HL-60 (cell line): ENCODE data around the gene TMEM79.

Experiments used
- DNase-seq, 2 experiments: peaks; one replicate each; pipeline ENCODE4 v3.0.0-alpha.2; 2010 to 2020; ENCODE audit warnings: low read depth in 1 of 2, low spot score in 1 of 2
- H3K27ac ChIP-seq: fragments of 250-450 bp; sonication (Bioruptor Pico); replicated peaks from 2 replicates; pipeline ENCODE4 v1.5.1; 2020; ENCODE audit warnings: mild to moderate bottlenecking, moderate library complexity
- H3K27me3 ChIP-seq: fragments of 250-450 bp; sonication (Bioruptor Pico); 2 replicates; pipeline ENCODE4 v1.5.1; 2021; ENCODE audit warnings: mild to moderate bottlenecking, moderate library complexity; ENCODE audit not compliant: insufficient read depth, poor library complexity, severe bottlenecking
- H3K4me3 ChIP-seq: replicated peaks from 2 replicates; pipeline ENCODE4 v1.5.1; 2011; ENCODE audit warnings: mild to moderate bottlenecking, control low read depth, low read length; ENCODE audit not compliant: insufficient read depth
- GABPA ChIP-seq: IDR thresholded peaks from 2 replicates; pipeline ENCODE4 v1.6.1; 2012; ENCODE audit warnings: low read depth
- POLR2AphosphoS5 ChIP-seq: IDR thresholded peaks from 2 replicates; pipeline ENCODE4 v1.6.1; 2012; ENCODE audit warnings: low read depth
- SPI1 ChIP-seq: IDR thresholded peaks from 2 replicates; pipeline ENCODE4 v1.6.1; 2012; ENCODE audit warnings: low read depth, mild to moderate bottlenecking, borderline replicate concordance
- TF ChIP-seq, protein P1 (sequence below): IDR thresholded peaks from one replicate; pipeline ENCODE4 v1.5.1; 2011; ENCODE audit warnings: low read length, control low read depth, inconsistent platforms; ENCODE audit not compliant: insufficient read depth
- TF ChIP-seq, protein P2 (sequence below): IDR thresholded peaks from 2 replicates; pipeline ENCODE4 v1.6.1; 2012; ENCODE audit warnings: low read depth; ENCODE audit not compliant: insufficient replicate concordance

The TMEM79 gene

DNA sequence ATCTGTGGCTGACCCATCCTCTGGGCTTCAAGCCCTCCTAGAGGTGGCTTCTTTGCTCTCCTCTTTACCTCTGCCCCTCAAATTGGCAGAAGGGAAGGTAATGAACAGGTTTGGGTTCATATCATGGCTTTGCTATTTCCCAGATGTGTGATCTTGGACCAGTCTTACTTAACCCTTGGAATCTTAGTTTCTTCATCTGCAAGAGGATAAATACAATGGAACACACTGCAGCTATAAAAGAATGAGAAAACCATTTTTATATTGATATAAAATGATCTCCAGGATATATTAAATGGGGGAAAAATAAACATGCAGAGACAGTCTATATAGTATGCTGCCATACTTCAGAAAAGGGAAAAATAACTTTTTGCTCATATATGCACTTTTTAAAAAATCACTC, 5.7 kb downstream of the TMEM79 start:
- TF ChIP-seq, protein P1, sequence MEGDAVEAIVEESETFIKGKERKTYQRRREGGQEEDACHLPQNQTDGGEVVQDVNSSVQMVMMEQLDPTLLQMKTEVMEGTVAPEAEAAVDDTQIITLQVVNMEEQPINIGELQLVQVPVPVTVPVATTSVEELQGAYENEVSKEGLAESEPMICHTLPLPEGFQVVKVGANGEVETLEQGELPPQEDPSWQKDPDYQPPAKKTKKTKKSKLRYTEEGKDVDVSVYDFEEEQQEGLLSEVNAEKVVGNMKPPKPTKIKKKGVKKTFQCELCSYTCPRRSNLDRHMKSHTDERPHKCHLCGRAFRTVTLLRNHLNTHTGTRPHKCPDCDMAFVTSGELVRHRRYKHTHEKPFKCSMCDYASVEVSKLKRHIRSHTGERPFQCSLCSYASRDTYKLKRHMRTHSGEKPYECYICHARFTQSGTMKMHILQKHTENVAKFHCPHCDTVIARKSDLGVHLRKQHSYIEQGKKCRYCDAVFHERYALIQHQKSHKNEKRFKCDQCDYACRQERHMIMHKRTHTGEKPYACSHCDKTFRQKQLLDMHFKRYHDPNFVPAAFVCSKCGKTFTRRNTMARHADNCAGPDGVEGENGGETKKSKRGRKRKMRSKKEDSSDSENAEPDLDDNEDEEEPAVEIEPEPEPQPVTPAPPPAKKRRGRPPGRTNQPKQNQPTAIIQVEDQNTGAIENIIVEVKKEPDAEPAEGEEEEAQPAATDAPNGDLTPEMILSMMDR, result no peak
- TF ChIP-seq SPI1, result no peak
- no peak overlapping the region for H3K4me3 ChIP-seq
- H3K27ac ChIP-seq, result no peak overlapping the region
- H3K27me3 ChIP-seq, result no peaks in the 10 kb centered on the region
- no peak for DNase-seq

DNA sequence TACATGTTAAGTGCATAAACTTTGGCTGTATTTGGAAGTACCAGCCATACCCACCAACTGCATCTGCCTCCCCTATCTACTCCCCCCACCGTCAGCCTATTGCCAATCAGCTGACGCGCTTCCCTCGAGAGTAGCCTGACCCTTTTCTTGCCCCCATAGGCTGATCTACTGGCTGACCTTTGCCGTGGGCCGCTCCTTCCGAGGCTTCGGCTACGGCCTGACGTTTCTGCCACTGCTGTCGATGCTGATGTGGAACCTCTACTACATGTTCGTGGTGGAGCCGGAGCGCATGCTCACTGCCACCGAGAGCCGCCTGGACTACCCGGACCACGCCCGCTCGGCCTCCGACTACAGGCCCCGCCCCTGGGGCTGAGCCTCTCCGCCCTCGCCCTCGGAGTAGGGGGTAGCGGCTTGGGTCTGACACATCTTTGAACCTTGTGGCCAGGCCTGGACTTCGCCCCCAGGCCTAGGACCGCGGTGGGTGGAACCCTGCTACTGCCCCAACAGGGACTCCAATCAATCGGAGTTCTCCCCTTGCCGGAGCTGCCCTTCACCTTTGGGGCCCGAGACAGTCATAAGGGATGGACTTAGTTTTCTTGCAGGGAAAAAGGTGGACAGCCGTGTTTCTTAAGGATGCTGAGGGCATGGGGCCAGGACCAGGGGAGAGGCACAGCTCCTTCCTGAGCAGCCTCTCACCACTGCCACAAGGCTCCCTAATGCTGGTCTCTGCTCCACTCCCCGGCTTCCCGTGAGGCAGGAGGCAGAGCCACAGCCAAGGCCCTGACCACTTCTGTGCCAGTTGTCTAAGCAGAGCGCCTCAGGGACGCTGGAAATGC, 7.3 kb downstream of the TMEM79 start:
- no peaks in the 10 kb centered on the region for H3K27me3 ChIP-seq
- no peak for DNase-seq
- TF ChIP-seq GABPA, result no peak
- TF ChIP-seq POLR2AphosphoS5, result no peak
- TF ChIP-seq, protein P1, result no peak
- no peak for TF ChIP-seq SPI1
- TF ChIP-seq, protein P2, sequence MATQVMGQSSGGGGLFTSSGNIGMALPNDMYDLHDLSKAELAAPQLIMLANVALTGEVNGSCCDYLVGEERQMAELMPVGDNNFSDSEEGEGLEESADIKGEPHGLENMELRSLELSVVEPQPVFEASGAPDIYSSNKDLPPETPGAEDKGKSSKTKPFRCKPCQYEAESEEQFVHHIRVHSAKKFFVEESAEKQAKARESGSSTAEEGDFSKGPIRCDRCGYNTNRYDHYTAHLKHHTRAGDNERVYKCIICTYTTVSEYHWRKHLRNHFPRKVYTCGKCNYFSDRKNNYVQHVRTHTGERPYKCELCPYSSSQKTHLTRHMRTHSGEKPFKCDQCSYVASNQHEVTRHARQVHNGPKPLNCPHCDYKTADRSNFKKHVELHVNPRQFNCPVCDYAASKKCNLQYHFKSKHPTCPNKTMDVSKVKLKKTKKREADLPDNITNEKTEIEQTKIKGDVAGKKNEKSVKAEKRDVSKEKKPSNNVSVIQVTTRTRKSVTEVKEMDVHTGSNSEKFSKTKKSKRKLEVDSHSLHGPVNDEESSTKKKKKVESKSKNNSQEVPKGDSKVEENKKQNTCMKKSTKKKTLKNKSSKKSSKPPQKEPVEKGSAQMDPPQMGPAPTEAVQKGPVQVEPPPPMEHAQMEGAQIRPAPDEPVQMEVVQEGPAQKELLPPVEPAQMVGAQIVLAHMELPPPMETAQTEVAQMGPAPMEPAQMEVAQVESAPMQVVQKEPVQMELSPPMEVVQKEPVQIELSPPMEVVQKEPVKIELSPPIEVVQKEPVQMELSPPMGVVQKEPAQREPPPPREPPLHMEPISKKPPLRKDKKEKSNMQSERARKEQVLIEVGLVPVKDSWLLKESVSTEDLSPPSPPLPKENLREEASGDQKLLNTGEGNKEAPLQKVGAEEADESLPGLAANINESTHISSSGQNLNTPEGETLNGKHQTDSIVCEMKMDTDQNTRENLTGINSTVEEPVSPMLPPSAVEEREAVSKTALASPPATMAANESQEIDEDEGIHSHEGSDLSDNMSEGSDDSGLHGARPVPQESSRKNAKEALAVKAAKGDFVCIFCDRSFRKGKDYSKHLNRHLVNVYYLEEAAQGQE, result no peak
- H3K27ac ChIP-seq, result no peak overlapping the region
- H3K4me3 ChIP-seq, result no peak overlapping the region

DNA sequence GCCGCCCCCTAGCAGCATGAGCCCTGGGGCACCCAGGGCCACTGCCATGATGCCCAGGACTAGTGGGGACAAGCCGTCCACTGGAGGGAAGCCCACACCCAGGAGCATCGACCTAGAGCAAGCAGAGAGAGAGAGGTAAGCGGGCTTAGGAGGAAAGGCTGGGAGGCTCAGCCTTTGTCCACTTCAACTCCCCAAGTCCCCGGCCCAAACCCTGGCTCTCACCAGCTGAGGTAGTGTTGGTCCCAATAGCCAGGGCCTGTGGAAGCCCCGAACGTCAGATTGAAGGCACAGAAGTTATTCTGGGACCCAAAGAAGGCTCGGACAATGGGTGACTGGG, 8.9 kb downstream of the TMEM79 start:
- no peak for TF ChIP-seq POLR2AphosphoS5
- TF ChIP-seq GABPA, result no peak
- TF ChIP-seq, protein P2, result no peak
- TF ChIP-seq, protein P1, result no peak
- no peak for TF ChIP-seq SPI1
- DNase-seq, result no peak
- Histone ChIP-seq H3K4me3 (no peak overlapping the region), H3K27me3 (no peaks in the 10 kb centered on the region), H3K27ac (no peak overlapping the region)

DNA sequence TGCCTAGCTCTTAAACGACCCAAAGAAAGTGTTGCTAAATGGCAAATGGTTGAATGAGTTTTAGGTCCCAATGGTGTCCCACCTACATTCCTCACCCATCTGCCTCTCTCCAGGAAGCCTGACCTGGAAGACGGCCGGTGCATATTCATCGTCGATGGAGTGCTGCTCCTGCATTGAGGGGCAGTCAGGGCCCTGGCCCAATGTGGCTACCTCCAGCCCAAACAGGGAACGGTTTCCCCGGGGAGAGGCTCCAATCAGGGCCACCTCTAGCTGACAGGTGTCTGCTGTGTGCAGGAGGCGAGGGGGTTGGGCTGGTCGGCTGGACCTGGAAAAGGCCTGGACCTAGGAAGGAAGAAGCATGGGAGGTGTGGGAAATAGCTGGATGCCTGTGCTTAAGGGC, 9.8 kb downstream of the TMEM79 start:
- H3K4me3 ChIP-seq, result no peak overlapping the region
- H3K27ac ChIP-seq, result no peak overlapping the region
- no peak for TF ChIP-seq SPI1
- TF ChIP-seq, protein P1, result no peak
- TF ChIP-seq POLR2AphosphoS5, result no peak
- TF ChIP-seq, protein P2, result no peak
- no peak for TF ChIP-seq GABPA
- H3K27me3 ChIP-seq, result no peaks in the 10 kb centered on the region
- no peak for DNase-seq
